CD4-positive, alpha-beta T cell treated with Interferon gamma for 1 hour (primary cell): ENCODE results near the gene PIF1.

Experiments used
- DNase-seq: peaks from one replicate; pipeline ENCODE4 v3.0.0-alpha.2; 2020

Gene PIF1

GRCh38 chr15:64773606-64774005 is 51.8 kb downstream of the PIF1 start:
- DNase-seq: no peak

DNA sequence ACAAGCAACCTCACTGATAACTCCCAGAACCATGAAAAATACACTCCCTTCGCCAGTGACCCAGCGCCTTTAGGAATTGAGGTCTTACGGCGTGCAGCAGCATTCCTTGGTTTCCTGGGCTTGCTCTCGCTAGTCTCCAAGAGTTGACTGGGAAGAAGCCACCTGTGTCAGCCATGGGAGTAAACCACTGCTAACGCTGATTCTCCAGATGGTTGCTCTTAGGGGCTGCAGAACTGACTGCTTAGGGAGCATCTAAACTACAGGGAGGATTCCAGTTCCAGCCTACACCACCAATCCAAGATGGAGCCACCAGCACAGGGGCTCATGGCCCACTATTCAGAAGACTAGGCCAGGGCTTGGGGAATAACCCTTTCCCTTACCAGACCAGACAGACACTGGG is 52.5 kb downstream of the PIF1 start:
- DNase-seq: no peak

DNA sequence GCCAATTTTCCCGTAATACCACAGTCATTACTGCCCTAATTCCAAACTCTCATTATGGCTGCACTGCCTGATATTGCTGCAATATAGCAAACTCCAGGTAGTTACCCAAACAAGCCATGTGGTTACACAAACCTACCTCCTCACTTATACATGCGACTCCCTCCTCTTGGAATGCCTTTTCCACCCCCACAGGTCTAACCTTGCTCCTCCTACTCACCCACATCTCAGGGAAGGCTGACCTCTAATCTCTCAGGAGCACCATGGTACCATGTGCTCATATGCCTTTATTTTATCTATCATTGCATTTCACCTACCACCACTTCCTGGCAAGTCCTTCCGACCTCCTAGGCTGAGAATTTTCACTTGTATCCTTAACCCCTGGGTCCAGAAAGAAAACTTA is 53.0 kb downstream of the PIF1 start:
- no peak for DNase-seq

- DNase-seq: no peak
These were observed 54.8 kb downstream of the PIF1 start for GRCh38 chr15:64770626-64771025.

GRCh38 chr15:64767203-64767602 is 58.2 kb downstream of the PIF1 start:
- DNase-seq: no peak

DNA sequence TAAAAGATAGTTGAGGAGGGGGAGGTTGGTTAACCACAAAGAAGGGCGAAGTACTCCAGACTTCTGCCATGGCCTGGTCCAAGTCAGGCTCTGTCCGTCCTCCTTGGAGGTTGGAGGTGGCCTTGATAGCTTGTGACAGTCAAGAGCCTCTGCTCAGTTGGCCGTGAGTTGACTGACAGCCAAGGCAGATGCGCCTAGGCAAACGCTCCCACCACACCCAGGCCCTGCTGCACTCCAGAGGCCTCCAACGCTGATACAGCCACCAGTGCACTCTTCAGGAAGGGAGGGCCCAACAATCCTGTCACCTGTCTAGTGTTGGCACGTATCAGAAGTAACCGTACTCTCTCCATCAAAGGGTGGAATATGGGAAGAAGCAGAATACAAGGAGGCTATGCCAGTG is 59.4 kb downstream of the PIF1 start:
- DNase-seq: no peak
